CMK (cell line): ENCODE results near the gene LHX5.
"Not testable (repeated sequence)": the region's sequence is repeated elsewhere in the genome, so short reads cannot be mapped to it uniquely, and the experiment has no call there.

ENCODE experiments used
- DNase-seq: peaks from one replicate; pipeline ENCODE4 v3.0.0-alpha.2; 2010; ENCODE audit warnings: low read depth

Gene LHX5

DNA sequence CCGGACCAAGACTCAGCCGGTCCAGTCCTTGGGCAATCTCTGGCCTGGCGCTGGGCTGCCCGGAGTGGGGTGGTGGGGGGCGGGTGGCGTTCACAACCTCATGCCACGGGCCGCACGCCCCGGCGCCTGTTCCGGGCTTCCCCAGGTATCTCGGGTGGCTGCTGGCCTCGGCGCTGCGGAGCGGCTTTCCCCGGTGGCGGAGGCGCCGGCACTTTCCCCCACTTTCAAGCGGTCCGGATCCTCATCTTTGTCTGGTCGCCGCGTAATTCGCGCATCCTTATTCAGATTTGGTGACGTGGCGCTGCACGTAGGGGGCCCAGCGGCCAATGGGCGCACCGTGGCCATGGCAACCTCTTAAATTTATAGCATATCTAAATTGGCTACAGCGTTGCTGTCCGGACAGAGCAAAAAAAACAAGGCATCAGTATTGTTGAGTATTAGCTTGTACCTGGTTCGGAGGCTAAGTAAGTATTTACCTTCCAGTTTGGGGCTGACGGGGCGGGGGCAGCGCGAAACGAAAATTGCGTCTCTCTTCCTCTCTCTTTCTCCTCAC lies at the start of gene LHX5:
TSS of gene LHX5 (minus strand) at position 253 of the 553 bp plus-strand sequence. CDS start 373 bp downstream, outside the sequence.
- DNase-seq: no peak

DNA sequence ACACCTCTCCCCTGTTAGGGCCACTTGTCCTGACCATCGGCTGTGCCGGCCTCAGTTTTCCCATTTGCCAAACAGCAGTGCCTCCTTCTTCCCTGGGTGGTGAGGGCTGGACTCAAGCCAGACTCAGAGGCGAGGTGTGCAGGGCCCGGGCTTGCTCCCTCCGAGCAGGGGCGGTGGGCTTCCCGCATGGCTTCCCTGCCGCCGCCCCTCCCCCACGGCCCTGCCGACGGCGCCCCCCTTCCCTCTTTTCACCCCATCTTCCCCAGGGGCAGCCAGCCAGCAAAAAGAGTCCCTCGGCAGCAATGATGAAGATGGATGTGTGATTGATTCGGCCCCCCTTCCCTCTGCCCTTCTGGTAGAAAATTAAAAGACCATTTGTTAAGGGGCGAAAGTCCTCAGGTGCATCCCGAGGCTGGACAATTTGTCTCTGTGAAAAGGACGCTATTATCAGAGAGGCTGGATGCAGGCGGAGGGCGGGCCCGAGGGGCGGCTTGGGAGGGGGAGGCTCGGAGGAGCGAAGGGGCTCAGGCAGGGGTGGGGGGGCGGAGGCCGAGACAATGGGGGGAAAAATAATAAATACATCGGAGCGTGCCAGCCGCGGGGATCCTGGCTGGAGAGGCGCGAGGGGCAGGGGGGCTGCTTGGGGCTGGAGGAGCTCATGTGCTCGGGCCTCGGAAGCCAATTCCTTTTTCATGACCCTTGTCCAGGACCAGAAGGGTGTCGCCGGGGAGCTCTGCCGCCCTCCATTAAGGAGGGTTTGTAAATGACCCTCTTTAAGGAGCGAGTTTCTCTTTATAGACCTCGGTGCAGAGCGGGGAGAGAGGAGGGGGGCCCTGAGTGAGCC lies 48.0 kb upstream of the LHX5 start:
- no peak for DNase-seq

DNA sequence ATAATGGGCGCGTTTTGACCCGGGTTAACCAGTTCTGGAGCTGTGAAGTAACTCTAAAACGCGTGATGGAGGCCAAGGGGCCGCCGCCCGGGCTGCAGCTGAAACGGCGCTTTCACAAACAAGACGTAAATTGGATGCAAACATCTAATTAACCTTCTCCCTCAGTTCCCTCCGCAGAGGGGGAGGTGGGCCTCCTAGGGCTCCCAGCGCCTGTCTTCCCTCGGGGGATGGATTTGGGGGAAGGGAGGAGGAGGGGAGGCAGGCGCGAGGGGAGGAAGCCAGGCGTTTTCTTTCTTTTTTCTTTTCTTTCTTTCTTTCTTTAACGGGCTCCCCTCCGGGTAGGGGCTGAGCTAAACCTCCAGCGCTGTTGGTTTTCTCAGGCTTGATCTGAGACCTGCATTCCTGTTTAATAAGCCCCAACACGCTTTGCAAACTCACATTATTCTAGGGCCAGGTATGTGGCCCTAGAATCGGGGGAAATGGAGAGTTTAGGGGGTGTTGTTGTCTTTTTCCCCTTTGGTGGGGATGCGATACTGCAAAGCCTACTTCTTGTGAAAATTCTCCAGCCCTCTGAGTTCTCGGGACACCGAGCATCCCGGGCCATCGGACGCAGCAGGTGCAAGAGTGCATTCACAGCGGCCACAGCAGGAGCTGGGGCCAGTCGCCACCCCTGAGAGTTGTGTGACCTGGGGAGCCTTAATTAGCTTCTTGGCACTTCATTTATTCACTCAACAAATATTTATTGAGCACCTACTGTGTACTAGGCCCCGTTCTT lies 43.6 kb upstream of the LHX5 start:
- no peak for DNase-seq

DNA sequence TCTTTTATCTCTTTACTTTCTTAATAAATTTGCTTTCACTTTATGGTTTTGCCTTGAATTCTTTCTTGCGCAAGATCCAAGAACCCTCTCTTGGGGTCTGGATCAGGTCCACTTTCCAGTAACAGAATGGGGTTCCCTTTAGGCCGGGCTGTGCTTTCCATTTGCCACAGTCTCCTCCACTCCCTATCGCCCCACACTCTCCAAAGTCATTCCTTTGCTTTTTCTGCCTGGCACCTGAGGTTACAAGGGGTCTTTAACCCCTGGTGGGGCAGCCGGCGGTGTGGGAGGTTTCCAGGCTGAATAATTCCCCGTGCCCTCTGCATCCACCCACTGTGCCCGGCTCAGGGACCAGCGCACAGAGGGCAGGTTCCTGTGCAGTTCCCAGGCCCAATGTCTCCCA lies 42.9 kb upstream of the LHX5 start:
- no peak for DNase-seq

DNA sequence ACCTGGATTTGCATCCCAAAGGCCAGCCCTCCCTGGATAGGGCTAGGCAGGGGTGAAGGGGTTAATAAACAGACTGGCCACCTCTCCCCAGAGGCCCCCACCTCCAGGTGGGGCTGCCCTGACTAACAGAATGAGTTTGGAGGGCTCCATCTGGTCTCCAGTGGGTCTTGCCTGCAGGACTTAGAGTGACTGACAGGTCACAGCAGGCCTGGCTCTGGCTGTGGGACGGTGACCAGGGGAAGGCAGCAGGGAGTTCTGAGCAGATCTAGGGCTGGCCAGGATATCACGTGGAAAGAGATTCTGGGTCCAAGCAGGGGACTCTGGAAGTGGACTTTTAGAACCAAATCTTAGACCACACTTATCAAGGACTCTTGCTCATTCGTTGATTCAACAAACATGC lies 40.9 kb upstream of the LHX5 start:
- no peak for DNase-seq

DNA sequence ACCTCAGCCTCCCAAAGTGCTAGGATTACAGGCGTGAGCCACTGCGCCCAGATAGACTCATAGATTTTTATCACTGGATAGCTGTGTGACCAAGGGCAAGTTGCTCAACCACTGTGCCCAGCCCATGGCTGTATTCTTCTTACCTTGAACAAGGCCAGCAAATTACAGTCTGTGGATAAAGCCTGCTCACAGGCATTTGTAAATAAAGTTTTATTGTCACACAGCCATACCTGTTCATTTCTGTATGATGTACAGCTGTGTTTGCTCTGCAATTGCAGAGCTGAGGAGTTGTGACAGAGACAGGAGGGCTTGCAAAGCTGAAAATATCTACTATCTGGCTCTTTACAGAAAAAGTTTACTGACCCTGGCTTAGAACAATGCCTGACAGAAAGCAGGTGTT lies 35.2 kb upstream of the LHX5 start:
- no peak for DNase-seq

DNA sequence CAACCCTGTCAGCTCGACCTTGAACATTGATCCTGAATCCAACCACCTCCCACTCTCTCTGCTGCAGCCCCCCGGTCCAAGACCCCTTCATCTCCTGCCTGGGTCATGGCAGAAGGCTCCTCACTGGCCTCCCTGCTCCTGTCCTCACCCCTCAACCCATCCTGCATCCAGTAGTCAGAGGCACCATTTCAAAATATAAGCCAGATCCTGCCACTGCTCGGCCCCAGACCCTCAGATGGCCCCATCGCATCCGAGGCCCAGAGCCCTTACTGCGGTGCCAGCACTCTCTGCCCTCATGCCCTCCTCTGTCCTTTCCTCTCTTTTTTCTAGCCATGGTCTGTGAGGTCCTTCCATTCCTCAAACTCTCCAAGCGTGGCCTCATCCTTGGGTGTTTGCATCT lies 34.3 kb upstream of the LHX5 start:
- DNase-seq: no peak

DNA sequence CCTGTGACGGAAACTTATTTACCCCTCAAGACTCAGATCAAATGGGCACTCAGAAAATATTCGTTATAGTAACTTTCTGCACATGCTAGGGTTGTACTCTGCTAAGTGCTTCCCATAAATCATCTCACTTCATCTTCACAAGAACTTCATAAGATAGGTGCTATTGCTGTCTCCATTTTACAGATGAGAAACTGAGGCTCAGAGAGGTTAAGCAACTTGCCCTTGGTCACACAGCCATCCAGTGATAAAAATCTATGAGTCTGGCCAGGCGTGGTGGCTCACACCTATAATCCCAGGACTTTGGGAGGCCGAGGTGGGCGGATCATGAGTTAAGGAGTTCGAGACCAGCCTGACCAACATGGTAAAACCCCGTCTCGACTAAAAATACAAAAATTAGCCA lies 33.2 kb upstream of the LHX5 start:
- no peak for DNase-seq

DNA sequence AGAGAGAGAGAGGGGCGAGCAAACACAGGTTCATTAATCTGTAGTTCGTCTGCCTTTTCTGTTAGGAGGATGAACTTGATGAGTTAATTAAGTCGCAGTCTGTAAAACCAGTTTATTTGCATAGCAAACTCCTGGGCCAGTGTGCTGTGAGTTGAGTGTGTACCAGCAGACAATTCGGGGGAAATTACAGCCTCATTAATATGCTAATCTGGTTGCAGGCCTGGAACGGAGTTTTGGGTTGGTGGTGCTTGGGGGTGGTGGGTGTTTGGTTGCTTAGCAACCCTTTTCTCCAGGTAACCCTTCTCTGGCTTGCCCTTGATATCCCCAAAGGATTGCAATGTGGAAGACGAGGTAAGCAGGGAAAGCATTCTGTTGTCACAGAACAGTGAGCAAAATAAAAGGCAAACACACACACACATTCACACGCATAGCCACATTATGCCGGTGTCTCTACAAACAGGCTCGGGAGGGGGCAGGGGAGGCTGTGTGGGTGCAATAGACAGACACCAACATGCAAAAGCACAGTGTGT lies 29.2 kb upstream of the LHX5 start:
- DNase-seq: no peak

DNA sequence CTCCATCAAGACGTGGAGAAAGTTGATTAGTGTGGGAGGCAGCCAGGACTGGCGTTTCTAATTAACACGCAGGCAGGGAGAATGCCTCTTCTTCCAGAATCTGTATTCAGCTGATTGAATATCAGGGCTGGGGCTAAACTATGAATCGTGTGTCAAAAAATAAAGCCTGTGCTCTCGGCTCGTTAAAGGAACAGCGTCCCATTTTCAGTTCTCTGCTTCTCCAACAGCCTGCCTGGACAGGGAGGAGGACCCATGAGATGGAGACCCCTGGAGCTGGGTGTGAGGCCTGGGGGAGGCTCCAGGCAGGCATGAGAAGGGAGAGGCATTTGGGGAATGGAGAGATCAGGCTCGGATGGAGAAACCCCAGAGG lies 28.6 kb upstream of the LHX5 start:
- DNase-seq: no peak

DNA sequence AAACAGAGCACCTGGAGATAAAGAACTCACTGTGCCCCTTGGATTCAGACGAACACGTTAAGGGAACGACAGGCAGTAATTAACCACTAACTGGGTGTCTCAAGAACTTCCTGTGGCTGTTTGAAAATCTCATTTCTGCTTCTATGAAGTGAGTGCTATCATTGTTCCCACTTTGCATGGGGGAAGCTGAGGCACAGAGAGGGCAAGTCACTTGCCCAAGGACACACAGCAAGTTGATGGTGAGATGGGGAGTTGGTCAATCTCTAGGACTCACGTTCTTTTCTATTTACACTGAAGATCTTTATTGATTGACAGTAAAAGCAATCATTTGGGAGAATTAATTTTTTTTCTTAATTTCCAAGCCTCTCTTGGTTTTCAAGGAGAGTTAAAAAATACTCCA lies 26.8 kb upstream of the LHX5 start:
- no peak for DNase-seq

DNA sequence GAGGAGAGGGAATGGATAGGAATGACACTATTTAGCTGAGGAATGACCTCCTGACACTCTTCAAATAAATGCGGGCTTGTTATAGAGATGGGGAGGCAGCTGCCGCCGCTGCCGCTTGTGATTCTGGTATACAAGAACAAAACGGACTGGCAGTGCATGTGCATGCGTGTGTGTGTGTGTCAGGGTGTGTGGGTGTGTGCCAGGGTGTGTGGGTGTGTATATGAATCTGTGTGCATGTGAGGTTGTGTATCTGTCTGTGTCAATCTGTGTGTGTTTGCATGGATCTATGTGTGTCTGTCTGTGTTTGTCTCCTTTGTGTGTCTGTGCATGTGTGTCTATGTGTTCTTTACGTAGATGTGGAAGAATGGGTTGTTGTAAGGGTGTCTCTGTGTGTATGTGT lies 26.0 kb upstream of the LHX5 start:
- DNase-seq: no peak

DNA sequence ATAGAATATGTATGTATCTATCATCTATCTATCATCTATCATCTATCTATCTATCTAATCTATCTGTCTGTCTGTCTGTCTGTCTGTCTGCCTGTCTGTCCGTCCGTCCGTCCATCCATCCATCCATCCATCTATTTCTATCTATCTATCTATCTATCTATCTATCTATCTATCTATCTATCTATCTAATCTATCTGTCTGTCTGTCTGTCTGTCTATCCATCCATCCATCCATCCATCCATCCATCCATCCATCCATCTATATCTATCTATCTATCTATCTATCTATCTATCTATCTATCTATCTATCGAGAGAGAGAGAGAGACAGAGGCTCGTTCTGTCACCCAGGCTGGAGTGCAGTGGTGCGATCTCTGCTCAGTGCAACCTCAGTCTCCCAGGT lies 24.3 kb upstream of the LHX5 start:
- DNase-seq: not testable (repeated sequence)

DNA sequence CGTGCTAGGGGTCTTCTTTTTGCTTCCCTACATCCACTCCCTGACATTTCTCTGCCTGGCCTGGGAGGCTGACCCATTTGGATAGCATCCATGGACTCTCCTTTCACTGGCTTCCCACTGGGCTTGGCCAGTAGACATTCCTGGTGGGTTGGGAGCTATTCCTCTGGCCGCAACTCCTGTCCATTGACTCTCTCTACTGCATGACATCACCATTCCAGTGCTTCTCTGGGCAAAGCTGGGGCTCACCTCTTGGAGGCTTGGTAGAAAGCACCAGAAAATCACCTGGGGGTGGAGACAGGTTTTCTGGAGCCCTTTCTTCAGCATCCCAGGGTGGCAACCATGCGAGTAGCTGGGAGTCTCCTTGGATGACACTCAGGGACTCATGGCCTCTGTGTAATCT lies 16.7 kb upstream of the LHX5 start:
- no peak for DNase-seq

DNA sequence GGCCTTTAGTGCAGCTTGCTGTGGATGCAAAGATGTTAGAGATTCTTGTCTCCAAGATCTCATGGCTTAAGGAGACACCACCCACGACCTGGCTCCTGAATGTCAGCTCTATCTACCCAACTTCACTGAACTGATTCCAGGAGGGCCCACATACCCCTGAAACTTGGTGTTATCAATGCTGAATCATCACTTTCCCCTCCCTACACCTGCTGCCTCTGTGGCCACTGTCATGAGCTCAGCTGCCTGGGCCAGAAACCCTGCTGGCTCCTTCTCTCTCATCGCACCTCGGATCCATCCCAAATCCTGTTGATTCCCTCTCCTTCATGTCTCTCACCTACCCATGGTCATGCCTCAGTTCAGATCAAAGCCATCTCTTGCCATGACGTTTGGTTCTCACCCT lies 15.1 kb upstream of the LHX5 start:
- DNase-seq: no peak

DNA sequence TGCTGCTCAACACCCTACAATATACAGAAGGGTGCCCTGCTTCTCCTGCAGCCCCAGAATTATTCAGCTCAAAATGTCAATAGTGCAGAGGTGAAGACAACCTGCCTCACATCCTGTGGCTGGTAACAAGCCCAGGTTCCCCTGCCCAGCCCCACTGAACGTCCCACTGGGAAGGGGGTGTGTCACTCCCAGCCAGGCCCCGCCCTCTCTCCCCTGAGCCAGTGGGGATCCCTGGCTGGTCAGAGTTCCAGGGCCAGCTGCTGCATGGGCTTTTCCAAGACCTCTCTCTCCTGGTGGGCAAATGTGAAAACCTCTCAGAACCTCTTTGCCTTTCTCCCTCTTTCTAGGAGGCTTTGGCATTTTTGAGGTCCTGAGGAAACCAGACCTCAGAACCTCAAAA lies 13.7 kb upstream of the LHX5 start:
- DNase-seq: no peak

DNA sequence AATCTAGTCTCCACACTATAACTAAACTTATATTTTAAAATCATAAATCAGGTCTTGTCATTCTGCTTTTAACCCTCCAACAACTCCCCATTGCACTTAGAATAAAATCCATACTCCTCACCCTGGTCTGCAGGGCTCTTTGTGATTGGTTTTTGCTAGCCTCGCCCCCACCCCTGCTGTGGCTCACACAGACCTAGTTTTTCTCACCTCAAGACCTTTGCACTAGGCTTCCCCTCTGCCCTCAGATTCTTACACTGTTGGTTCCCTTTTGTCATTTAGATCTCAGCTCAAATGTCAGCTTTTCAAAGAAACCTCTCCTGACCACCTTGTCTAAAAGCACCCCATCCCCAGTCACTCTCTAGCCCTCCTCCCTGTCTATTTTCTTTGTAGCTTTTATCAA lies 10.7 kb upstream of the LHX5 start:
- no peak for DNase-seq

DNA sequence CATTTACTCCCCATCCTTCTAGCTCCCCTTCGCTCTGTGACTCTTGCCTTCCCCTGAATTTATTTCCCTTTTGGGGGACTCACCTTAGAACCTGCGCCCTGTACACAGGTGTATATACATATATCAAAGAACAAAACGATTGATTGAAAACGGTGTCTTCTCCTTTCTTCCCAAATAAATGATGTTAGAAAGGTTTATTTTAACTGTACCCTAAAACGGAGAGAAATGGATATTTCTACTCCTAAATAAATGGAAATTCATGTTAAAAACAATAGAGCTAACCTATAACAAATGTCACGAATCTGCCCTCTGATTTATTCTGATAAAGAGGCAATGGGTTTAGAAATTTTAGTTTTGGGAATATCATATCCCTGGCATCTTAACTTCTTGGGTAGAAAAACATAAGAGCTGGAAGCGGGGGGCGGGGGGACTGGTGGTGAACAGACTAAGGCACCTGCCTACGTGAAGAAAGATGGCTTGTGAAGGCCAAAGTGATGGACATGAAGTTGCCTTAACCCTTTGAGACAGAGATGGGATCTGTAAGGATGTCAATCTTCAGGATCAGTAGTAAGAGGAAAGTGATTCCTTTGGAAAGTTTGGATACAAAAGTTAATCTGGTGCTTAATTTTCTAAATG lies 8.8 kb upstream of the LHX5 start:
- no peak for DNase-seq

DNA sequence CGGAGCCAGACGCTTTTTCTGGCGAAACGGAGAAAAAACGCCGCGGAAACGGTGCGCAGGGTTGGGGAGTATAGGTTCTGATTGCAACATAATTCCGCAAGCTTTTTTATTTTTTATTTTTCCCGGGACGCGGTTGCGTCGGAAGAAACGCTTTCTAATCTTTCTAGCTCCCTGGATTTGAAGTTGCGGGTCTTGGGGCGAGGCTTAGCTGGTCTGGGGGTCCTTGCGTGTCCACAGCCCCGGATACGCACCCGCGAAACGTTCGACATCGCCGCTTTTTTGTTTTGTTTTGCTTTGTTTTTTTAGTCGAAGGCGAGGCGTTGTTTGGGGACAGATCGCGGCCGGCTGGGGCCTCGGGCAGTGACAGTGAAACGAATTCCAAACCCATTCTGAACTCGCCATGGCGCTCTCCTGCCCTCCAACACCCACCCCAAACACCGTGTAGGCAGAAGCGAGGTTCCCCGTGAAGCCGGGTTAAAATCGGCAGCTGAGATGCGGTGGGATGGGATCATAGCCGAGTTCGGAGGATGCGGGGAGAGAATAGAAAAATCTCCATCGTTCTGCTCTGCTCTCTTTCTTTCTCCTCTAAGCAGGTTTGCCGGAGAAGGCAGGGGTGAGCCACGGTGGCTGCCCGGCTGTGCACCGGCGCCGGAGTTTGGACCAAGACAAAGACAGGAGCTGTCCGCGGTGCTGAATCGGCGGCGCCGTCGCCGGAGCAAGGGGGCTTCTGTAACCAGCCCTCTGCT lies 8.1 kb upstream of the LHX5 start:
- no peak for DNase-seq

DNA sequence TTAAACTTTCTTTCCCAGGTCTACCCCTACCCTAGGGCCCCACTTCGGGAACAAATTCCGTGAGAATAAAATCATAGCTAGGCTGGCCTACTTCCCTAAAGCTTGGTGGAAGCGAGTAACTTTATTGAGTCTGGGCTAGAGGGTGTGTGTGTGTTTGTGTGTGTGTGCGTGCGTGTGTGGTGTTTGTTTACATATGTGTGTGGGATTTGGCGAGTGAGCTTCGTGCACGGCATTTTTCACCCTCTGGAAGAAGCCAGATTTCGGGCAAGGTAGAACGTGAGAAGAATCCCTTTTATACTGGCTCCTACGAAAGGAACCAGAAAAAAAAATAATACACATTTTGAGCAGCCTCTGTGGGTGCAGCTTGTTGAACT lies 7.5 kb upstream of the LHX5 start:
- no peak for DNase-seq

DNA sequence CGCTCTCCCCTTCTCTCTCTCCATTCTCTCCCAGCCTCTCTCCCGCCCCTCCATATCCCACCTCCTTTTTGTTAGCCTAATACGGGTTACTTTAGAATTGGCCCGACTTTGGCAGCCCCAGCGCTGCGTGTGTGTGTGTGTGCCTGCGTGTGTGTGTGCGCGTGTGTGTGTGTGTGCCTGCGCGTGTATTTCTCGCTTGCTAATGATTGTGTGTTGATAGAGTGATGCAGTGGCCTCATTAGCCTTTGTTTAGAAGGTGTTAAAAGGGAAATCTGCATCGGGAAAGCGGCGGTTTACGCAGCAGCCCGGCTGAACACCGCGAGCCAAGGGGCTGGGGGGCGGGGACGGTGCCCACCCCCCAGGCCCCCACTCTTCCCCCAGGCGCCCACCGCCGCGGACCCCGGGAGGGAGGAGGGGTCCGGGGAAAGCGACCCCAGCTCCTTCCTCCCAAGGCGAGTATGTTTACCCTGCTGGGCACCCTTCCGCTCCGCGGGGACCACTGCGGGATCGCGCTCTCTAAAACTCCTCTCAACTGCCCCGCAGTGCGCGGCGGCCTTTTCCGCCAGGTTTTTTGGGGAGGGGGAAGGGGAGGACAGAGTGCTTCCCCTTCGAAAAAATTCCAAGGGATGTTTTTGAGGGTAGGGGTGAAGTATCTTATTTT lies 6.8 kb upstream of the LHX5 start:
- no peak for DNase-seq
